ENCODE results near the gene INTS6.
"Not testable (repeated sequence)": the region's sequence is repeated elsewhere in the genome, so short reads cannot be mapped to it uniquely, and the experiment has no call there.

Gene INTS6

DNA sequence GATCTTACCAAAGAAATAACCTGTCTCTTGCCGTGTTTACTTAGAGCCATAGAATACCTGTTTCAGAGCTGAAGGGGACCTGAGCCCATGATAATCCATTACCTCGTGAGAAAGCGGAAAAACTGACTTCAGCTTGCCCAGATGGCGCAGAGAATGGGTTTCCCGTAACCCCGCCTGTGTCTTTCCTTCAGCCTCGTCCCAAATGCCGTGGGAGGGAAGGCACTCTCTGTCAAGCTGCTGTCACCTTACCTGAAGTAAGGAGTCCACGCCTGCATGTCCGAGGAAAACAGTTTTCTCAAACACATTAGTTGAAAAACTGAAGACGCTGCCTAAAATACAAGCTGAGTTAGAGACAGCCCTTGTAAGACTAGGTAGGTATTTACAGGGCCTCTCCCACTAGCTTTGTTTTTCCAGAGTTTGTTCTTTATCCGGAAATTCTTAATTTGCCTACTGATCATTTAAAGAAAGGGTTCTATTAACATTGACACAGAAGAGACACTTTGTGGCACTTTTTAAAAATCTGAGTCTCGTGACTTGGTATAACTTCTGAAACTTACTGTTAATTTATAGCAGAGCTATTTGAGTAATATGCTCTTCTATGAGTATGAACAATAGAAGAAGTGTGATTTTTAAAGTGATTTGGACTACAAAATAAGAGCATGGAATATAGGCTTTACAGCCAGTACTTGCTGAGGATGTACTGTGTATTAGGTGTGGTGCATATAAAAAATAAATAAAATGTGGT is 1.3 kb upstream of the INTS6 start:
- peak; percentile 9 for DNase-seq (ENCODE audit: low read depth)

DNA sequence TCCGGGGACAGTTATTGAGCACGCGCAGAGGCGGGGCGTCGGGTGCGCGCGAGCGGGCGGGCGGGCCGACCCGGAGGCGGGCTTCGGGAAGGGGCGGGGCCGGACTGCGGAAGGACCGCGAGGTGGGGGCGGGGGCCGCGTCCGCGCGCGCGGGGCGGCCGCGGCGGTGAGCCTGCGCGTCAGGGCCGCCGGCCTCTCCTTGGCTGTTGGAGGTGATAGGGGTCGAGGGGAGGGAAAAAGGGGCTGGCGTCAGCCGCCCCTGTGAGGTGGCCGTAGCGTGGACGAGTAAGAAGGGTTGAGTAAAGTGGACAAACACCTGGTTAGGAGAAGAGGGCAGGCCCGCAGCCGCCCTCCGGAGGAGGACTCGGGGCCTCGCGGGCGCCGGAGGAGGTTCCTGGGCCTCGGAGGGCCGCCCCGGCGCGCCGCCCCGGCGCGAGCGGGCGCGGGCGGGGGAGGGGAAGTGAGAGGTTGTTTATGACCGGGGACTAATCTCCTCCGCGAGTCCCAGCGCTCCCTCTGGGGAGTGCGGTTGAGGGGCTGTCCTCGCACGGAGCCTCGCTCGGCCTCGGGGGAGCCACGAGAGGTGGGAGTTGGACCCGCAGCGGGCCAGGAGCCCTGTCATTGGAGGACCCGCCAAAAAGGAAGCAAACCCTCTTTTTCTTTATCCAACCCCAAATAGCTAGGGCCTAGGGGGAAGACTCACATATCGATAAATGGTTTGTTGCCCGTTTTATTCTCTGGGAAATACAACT is 547 bp upstream of the INTS6 start:
- DNase-seq (ENCODE audit: low read depth) = peak; percentile 74

DNA sequence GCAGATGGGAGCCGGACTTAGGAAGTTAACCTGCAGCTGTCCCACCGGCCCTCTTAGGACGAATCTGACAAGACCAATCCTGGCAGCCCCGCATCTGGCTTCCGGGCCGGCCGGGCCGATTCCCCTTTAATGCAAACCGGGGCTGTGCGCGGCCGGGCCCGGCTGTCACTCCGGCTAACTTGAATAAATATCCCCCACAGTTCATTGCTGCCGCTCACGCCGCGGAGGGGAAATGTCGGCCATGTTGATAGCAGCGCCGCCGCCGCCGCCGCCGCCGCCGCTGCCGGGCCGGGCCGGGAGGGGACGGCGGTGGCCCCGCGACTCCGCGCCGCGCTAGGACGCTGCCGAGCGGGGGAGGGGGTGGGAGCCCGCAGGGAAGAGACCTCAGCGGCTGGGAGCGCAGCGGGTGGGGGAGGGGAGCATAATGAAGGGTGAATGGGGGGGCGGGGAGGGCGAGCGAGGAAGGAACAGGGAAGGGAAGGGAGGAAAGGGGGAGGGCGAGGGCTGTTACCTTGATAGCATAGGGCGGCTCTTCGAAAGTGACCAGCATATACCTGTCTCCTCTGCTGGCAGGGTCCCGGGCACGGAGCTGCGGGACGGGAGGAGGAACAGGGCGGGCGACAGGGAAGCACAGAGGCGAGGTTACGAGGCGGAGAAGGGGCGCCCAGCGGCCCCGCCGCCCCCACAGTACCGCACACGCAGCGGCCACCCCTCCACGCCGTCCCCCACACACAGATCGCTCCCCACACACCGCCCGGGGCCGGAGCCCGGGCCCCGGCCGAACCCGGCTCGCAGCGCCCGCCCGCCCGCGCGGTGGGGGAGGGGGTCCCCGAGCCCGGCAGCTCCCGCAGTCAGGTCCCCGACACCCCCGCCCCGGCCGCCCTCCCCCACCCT is 1.1 kb downstream of the INTS6 start:
- peak; percentile 62 for DNase-seq (ENCODE audit: low read depth)

DNA sequence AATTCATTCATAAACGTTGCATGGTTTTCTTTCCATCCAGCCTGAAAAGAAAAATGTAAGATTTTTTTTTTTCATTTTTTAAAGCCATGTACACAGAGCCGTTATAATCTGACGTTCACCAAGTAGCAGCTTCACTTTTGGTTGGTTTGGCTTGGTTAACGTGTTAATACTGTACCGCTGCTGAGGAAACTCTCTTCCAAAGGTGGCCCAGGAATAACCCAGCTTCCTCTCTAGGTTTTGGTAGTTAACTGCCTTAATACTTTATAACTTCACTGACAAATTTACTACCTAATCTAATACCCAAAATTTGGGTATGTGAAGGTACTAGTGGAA is 1.7 kb downstream of the INTS6 start:
- no peak for DNase-seq (ENCODE audit: low read depth)

DNA sequence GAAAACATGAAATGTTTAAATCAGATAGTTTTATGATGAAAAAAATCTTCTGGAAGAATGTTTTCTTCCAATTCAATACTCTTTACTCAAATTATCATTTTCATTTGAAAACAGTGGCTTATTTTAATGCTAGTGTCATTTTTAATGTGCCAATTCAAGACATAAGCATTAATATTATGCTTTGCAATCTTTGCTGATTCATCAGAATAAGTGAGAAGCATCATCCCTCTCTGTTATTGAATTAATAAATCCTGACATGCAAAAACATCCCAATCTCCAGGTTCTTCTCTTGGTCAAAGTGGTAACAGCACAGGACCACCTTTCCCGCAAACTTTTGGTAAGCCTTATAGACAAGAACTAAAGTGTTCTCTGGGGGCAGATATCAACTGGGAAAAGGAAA is 3.8 kb downstream of the INTS6 start:
- DNase-seq (ENCODE audit: low read depth) = no peak

DNA sequence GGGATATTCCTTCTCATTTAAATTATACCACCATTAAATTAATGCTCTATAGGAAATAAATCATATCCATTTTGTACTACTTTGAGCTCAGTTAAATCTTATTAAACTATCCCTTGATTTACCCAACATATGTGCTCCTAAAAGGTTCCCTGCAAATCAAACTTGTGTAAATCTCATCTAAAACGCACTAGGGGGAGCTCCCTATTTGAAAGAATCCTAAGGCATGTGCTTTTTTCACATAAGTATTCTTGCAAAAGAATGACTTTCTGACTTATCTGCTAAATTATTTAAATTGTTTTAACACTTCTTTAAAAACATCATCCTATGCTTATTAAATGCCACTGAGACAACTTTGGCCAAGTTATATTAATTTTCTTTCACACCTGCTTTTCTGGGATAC is 7.9 kb downstream of the INTS6 start:
- no peak for DNase-seq (ENCODE audit: low read depth)

DNA sequence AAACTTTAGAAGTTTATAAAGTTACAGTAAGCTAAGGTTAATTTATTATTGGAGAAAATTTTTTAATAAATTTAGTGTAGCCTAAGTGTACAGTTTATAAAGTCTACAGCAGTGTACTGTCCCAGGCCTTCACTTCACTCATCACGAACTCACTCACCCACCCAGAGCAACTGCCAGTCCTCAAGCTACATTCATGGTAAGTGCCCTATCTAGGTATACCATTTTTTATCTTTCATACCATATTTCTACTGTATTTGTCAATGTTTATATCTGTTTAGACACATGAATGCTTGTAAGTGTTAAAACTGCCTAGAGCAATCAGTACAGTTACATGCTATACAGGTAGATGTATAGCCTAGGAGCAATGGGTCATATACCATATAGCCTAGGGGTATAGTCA is 12.5 kb downstream of the INTS6 start:
- no peak for DNase-seq (ENCODE audit: low read depth)

DNA sequence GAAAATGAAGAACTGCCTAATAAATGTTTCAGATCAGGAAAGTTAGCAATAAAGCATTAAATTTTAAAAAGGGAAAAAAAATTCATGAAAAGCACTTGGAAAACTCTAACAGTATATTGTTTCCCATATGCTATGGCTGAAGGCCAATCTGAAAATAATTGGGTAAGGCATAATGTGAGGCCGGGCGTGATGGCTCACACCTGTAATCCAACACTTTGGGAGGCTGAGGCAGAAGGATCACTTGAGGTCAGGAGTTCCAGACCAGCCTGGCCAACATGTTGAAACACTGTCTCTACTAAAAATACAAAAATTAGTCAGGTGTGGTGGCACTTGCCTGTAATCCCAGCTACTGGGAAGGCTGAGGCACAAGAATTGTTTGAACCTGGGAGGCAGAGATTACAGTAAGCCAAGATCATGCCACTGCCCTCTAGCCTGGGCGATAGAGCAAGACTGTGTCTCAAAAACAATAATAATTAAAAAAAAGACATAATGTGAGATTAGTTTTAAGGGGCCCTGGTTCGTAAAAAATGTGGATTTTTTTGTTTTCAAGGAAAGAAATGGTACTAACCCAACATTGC is 15.2 kb downstream of the INTS6 start:
- no peak for DNase-seq (ENCODE audit: low read depth)

DNA sequence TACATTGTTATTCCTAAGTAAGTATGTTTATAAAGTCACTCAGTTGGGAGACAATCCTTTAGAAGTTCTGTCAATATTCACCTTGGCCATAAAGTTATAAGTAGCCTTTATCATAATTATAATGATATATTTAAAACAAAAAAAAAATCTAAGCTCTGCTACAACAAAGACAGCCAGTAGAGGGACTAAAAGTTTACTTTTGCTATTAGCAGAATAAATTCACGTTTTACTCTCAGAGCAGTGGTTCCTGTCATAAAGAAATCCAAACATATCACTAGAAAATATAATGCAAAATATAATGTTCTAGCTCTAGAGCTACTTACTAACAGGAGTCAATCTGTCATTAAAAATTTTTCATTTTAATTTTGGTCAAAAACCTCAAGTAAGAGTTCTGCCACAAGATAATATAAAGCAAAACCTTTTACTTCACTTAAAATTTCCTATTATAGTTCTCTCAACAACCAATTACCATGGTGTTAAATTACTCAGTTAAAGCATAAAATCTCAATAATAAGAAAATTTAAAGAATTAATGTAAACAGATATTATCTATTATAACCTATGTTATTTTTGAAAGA is 17.7 kb downstream of the INTS6 start:
- DNase-seq (ENCODE audit: low read depth) = no peak

DNA sequence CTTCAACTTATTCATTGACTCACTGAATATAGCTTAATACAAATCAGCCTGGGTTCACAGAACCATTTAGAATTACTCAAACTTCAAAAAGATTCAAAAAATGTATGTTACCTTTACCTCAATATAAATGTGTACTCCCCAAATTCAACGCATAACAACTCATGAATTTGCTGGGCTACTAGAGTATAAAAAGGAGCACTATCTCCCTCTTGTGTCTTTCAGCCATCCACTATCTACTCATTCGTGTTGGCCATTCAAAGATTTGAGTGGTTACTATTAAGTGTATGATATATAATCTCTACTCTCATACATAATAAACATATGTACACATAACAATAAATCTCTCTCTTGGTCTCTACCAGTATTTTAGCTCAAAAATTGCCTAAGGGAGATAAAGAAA is 20.3 kb downstream of the INTS6 start:
- no peak for DNase-seq (ENCODE audit: low read depth)

DNA sequence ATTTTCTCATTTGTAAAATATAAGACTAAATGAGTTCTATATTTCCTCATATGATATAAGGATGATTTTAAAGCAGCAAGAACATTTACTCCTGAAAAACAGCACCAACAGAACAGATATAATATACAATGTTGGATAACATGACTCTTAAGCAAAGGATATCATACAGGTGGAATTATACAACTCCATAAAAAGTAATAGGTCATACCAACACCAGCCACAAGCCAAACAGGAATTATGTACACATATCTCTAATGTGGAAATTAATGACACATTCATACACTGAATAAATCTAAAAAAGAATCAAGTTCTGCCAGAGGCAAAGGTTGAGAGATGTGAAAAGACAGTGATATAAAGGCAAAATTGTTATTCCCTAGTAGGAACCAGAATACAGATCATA is 25.9 kb downstream of the INTS6 start:
- no peak for DNase-seq (ENCODE audit: low read depth)

DNA sequence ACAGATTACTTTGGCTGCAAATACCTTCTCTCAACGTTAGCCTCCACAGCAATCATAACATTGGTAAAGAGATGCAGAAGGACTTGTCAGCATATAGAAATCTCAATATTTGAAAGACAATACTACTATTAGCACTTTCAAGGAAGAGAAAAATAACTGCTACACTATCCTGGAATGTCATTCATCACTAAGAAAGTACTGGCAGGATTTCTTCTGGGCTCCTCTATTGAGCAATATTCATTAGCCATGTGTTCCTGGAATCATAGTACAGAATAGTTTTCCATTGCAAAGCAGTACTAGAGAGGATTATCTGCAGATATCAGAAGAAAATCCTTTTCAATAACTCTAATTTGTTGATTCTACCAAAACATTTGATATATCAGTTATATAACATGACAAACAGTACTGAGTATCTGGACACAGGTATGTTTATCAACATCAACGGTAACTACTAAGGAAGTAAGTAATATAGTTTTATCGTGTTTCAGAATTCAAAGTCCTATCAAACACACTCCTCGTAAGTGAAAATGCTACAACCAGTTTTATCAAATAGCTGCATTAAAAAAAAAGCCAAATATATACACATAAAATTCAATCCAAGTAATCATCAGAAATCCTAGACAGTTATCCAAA is 27.3 kb downstream of the INTS6 start:
- no peak for DNase-seq (ENCODE audit: low read depth)

DNA sequence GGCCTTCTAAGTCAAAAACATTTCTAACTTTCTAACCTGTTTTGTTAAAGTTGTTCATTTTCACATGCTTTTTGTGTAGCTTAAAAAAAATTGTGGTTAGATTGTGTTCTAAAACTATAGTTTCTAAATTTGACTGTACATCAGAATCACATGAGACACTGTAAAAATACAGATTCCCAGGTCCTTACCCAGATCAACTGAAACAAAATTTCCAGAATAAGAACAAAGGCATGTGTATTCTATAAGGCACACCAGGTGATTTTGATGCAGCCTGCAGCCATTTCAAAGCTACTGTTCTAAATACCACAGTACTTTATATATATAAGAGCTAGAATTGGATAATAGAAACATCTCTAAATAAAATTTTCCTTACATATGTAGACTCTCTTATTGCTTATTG is 29.1 kb downstream of the INTS6 start:
- no peak for DNase-seq (ENCODE audit: low read depth)

DNA sequence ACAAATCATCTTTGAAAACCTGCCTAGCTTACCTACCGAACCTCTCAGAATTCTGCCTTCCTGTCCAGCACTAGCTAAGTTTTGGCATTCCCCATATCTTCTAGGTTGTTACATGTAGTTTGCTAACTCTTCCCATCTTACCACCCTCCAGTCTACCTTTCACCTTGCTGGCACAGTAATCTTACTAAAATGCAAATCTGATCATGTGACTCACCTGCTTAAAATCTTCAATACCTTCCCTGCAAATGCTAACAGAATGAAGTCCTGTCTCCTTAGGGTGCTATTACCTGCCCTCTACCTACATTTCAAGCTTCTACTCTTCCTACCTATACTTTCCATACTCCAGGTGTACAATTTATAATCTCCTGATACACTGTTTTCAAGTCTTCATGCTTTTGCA is 30.4 kb downstream of the INTS6 start:
- no peak for DNase-seq (ENCODE audit: low read depth)

DNA sequence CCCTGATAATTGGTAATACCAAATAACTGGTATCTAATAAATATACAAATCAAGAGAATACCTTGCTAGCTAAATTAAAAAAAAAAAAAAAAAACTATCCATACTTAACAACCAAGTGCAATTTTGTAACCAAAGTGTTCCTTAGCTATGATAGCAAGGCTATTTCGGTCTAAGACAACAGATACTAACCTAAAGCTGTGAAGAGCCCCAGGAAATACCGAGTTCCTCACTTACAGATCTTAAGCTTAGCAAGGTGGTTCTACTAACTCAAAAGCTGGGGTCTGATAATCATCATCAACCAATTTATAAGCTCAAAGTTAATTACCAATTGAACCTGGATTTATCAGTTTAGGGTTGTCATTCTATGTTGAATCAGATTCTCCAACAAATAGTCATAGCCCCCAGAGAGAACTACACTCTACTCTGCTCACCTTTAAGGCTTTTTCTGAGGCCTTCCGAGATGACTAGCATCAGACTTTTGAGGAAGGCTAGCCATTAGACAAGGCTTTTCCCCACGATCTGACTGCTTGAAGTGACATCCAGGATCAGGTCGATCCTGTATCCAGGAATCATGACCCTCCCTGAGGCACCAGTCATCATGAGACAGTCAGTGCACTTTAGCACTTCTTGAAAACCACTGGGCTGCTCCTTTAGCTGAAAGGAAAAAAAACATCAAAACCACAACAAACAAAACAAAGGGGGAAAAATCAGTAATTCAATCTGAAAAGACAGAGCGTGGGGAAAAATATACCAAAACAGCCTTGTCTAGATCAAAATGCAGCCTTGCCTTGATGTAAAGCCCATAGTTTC is 31.9 kb downstream of the INTS6 start:
- no peak for DNase-seq (ENCODE audit: low read depth)

DNA sequence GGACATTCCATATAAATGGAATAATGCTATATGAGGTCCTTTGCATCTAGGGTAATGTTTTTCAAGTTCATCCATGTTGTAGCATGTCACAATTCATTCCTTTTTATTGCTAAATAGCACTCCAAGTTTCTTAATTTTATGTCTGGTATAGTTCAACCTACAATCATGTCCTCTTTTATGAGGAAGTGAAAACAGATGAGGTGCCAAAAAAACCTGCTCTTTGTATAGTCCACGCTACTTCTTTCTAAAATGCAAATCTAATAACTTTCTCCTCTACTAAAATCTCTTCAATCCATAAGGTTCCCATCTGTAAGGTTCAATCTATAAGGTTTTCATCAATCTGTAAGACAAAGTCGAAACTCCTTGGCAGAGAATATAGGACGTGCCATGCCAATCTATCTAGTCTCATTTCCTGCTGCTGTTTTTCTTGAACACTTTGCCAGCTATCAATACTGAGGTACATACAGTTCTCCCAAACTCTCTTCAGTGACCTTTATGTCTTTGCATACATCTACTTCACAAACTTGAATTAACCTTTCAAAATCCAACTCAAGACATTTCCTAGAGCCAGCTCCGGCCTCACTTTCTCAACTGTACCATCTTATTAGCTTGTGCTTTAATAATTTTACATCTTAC is 33.7 kb downstream of the INTS6 start:
- no peak for DNase-seq (ENCODE audit: low read depth)

DNA sequence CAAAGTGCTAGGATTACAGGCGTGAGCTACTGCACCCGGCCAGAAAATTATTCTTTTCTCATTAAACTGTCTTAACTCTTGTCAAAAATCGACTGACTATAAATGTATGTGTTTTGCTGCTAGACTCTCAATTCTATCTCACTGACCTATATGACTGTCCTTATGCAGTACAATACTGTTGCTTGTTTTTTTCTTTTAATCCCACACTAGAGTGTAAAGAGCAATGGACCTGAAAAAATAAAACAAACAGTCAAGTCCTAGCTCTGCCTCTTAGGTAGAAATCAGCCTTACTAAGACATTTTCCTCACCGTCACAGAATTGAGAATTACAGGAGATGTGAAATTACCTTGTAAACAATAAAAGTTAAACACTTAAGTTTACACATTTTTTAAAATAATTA is 35.1 kb downstream of the INTS6 start:
- DNase-seq (ENCODE audit: low read depth) = no peak

DNA sequence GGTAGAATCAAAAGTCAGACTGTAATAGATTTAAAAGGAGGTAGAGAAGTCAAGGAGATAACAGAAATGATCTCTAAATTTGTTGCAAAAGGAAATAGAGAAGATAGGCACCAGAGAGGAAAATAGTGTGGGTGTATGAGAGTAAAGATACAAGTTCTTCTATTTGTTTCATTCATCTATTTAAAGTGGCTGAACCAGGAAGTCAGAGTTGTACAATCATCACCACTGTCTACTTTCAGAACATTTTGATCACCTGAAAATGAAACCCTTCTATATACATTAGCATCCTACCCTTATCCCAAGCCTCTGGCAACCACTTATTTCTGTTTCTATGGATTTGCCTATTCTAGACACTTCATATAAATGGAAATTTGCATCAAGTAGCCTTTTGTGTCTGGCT is 36.7 kb downstream of the INTS6 start:
- no peak for DNase-seq (ENCODE audit: low read depth)

DNA sequence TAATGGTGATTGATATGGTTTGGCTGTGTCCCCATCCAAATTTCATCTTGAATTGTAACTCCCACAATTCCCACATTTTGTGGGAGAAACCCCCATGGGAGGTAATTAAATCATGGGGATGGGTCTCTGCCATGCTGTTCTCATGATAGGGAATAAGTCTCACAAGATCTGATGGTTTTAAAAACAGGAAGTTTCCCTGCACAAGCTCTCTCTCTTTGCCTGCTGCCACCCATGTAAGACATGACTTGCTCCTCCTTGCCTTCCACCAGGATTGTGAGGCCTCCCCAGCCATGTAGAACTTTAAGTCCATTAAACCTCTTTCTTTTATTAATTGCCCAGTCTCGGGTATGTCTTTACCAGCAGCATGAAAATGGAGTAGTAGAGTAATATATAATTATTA is 37.5 kb downstream of the INTS6 start:
- DNase-seq (ENCODE audit: low read depth) = not testable (repeated sequence)

DNA sequence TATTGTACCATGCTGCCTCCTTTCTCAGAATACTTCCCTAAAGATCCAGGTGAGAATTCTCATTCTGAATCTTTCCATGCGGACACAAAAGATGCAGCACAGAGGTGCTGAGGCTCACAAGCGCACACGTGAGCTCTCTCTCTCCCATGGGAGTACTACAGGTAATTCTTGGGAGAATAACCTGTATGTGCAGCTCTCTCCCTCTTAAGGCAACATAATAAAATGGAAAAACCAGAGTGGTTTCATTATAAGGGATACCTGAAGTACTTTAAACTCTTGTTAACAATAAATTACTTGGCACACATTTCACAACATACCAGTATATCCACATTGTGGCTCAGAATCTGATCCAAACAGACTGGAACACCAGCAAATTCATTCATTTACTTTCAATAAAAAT is 40.4 kb downstream of the INTS6 start:
- DNase-seq (ENCODE audit: low read depth) = no peak
